ENCODE results near the gene SLC2A4RG.

The SLC2A4RG gene

DNA sequence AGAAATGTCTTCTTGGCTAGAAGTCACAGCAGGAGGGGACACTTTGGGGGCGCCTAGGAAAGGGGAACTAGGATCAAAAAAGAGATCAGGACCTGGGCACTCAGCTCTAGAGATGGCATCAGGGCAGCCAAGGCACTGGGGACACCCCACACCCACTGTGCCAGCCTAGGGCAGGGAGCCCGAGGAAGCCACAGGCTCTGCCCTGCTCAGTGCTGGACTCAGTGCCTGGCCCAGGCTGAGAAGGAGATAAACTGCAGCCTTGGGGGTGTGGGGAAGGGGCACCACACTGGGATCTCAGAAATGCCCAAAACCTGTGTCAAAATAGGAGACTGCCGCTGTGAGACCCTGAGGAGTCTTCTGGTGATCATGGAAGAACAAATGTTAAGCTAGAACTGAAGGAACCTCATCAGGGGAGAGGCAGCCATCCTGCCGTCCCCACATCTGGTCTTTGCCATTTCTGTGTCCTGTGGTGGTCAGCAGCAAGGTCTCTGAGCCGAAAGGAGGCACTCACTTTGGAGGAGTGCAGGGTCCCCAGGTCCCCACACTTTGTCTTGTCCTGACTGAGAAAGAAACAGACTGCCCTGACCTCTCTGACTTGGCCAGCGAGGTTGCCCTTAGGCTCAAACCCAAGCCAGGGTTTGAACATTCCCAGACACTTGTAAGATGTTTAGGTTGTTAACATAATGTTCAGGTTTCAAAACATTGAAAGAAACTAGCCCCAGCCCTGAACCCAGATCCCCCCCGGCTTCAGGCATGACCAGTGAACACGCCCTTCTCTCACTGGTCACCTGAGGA, 34.1 kb upstream of the SLC2A4RG start:
- Histone ChIP-seq H3K27me3 (ENCODE audit: control insufficient read depth in 5 of 5, insufficient read depth in 4 of 5, low read length in 5 of 5) (peaks cover 0 to 2% (median 0%) of the 10 kb centered on the region in 5 donors), H3K4me1 (ENCODE audit: control insufficient read depth in 5 of 5, insufficient read depth in 5 of 5, low read length in 5 of 5) (peaks cover 12 to 30% (median 26%) of the 10 kb centered on the region in 5 donors), H3K4me3 (ENCODE audit: low read depth in 1 of 5, low read length in 5 of 5) (no peak overlapping the region), H3K9ac (ENCODE audit: low read length in 5 of 5) (no peak overlapping the region), H3K36me3 (ENCODE audit: control insufficient read depth in 5 of 5, insufficient read depth in 5 of 5, low read length in 5 of 5) (peaks cover 0 to 46% (median 38%) of the 10 kb centered on the region in 5 donors), H3K27ac (ENCODE audit: low read depth, low read length) (no peak overlapping the region), H3K9me3 (ENCODE audit: control insufficient read depth in 5 of 5, low read length in 5 of 5) (no peaks in the 10 kb centered on the region)

DNA sequence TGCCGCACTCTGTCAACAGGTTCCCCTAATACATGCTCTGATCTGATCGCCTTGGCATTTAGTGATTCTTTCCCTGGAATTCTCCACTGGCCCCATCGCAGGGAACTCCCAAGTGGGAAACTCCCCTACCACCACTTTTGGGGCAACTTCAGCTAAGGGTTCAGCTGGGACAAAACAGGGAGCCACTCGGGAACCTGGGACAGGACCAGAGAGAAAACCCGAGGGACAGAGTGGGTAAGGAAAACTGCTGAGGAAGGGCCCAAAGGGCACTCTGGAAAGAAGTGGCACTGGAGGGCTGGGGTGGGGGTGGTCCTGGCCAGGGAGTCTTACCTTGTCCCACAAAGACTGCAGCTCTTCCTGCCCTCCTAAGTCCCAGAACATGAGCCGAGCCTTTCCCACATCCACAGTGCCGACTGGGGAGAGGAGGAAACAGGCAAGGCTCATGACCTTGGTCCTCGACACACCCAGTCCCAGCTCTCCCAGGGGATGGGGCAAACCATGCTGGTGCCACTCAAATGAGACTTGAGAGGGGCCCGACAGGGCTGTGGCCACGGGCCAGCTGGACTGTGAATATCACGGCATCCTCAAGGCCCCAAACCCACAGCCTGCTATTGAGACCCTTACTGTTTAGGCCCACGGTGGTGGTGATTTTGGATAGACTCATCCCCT, 33.4 kb upstream of the SLC2A4RG start:
- Histone ChIP-seq H3K9me3 (ENCODE audit: control insufficient read depth in 5 of 5, low read length in 5 of 5) (no peaks in the 10 kb centered on the region), H3K36me3 (ENCODE audit: control insufficient read depth in 5 of 5, insufficient read depth in 5 of 5, low read length in 5 of 5) (peaks cover 0 to 48% (median 40%) of the 10 kb centered on the region in 5 donors), H3K9ac (ENCODE audit: low read length in 5 of 5) (peak overlapping the region; percentile 81 to 95 (median 87)), H3K4me3 (ENCODE audit: low read depth in 1 of 5, low read length in 5 of 5) (peak overlapping the region in 4 of 5 donors; percentile 73 to 87 (median 76)), H3K4me1 (ENCODE audit: control insufficient read depth in 5 of 5, insufficient read depth in 5 of 5, low read length in 5 of 5) (peaks cover 12 to 30% (median 26%) of the 10 kb centered on the region in 5 donors), H3K27me3 (ENCODE audit: control insufficient read depth in 5 of 5, insufficient read depth in 4 of 5, low read length in 5 of 5) (peaks cover 0 to 2% (median 0%) of the 10 kb centered on the region in 5 donors), H3K27ac (ENCODE audit: low read depth, low read length) (peak overlapping the region; percentile 87)

DNA sequence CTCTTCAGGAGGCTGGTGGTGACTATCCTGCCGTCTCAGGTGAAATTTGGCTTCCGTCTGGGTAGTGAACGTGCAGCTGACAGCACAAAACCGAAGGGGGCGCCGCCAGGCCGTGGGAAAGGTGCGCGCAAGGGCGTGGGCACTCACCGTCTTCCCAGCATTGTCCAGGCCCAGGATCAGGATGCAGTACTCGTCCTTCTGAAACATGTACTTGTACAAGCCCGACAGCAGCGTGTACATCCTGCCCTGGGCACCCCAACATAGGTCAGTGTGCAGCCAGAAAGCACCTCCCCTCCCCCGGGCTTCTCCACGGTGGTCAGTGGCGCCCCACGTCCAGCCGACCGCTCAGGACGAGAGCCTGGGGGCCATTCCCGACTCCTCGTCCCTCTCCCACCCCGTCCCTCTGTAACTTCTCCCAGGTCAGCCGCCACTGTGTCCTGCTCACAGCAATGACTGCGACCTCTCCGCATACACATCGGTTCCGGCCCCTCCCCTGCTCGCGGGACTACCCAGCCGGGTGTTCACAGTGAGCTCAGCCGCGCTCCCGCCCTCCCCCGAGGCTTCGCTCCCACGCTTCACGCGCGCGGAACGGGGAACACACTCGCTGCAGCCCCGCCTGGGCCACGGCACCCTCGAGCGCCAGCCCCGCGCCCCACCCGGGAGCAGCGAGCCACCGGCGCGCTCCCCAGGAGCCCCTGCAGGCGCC, 32.6 kb upstream of the SLC2A4RG start:
- Histone ChIP-seq H3K4me3 (ENCODE audit: low read depth in 1 of 5, low read length in 5 of 5) (peak overlapping the region; percentile 73 to 87 (median 76)), H3K27me3 (ENCODE audit: control insufficient read depth in 5 of 5, insufficient read depth in 4 of 5, low read length in 5 of 5) (peaks cover 0 to 2% (median 0%) of the 10 kb centered on the region in 5 donors), H3K9me3 (ENCODE audit: control insufficient read depth in 5 of 5, low read length in 5 of 5) (no peaks in the 10 kb centered on the region), H3K27ac (ENCODE audit: low read depth, low read length) (peak overlapping the region; percentile 87), H3K36me3 (ENCODE audit: control insufficient read depth in 5 of 5, insufficient read depth in 5 of 5, low read length in 5 of 5) (peaks cover 3 to 56% (median 45%) of the 10 kb centered on the region in 5 donors), H3K9ac (ENCODE audit: low read length in 5 of 5) (peak overlapping the region; percentile 81 to 95 (median 87)), H3K4me1 (ENCODE audit: control insufficient read depth in 5 of 5, insufficient read depth in 5 of 5, low read length in 5 of 5) (peaks cover 12 to 30% (median 26%) of the 10 kb centered on the region in 5 donors)

DNA sequence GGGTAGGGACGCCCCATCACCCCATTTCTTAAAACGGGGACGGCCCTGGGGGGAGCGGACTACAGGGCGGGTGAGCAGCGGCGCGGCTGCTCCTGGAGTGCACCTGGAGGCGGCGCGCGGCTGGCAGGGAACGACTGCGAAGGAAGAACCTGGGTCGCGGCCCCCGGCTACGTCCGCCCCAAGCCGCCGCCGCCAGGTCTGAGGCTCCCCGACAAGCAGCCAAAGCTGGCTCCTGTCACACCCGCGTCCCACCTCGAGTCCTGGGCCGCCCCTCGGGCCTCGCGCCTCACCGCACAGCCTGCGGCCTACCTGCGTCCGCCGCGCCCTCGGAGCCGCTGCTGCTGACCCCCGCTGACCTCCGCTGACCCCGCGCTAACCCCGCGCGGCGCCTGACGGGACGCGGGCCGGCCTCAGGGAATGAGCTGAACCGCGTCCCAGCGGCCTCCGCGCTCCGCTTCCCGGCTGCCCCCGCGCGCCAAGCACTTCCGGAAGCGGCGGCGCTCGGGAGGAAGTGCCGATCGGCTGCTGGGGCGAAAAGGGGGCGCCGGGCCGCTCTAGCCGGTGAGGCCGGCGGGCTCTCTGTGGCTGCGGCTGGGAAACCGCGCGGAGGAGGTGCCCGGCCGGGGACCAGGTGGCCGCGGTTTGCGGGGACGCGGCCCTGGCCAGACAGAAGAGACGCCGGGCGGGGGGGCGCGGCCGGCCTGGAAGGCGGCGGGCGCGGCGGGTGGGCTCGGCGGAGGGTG, 31.8 kb upstream of the SLC2A4RG start, which contains the start of the genes ARFRP1 and ZGPAT:
TSS of gene ARFRP1 (minus strand) at position 419 of the 743 bp plus-strand sequence. CDS start 885 bp downstream, outside the sequence.
TSS of gene ZGPAT (plus strand) at position 482 of the 743 bp plus-strand sequence. CDS start 542 bp downstream, outside the sequence.
- H3K9ac ChIP-seq (ENCODE audit: low read length in 5 of 5), result peak within 1 kb of the TSS; percentile 81 to 95 (median 89)
- peaks cover 7 to 60% (median 47%) of the 10 kb centered on the region in 5 donors for H3K36me3 ChIP-seq (ENCODE audit: control insufficient read depth in 5 of 5, insufficient read depth in 5 of 5, low read length in 5 of 5)
- H3K4me3 ChIP-seq (ENCODE audit: low read depth in 1 of 5, low read length in 5 of 5), result peak within 1 kb of the TSS; percentile 73 to 87 (median 76)
- peaks cover 12 to 30% (median 26%) of the 10 kb centered on the region in 5 donors for H3K4me1 ChIP-seq (ENCODE audit: control insufficient read depth in 5 of 5, insufficient read depth in 5 of 5, low read length in 5 of 5)
- peaks cover 0 to 2% (median 0%) of the 10 kb centered on the region in 5 donors for H3K27me3 ChIP-seq (ENCODE audit: control insufficient read depth in 5 of 5, insufficient read depth in 4 of 5, low read length in 5 of 5)
- peak within 1 kb of the TSS; percentile 87 for H3K27ac ChIP-seq (ENCODE audit: low read depth, low read length)
- peaks cover 0 to 2% (median 0%) of the 10 kb centered on the region in 5 donors for H3K9me3 ChIP-seq (ENCODE audit: control insufficient read depth in 5 of 5, low read length in 5 of 5)

DNA sequence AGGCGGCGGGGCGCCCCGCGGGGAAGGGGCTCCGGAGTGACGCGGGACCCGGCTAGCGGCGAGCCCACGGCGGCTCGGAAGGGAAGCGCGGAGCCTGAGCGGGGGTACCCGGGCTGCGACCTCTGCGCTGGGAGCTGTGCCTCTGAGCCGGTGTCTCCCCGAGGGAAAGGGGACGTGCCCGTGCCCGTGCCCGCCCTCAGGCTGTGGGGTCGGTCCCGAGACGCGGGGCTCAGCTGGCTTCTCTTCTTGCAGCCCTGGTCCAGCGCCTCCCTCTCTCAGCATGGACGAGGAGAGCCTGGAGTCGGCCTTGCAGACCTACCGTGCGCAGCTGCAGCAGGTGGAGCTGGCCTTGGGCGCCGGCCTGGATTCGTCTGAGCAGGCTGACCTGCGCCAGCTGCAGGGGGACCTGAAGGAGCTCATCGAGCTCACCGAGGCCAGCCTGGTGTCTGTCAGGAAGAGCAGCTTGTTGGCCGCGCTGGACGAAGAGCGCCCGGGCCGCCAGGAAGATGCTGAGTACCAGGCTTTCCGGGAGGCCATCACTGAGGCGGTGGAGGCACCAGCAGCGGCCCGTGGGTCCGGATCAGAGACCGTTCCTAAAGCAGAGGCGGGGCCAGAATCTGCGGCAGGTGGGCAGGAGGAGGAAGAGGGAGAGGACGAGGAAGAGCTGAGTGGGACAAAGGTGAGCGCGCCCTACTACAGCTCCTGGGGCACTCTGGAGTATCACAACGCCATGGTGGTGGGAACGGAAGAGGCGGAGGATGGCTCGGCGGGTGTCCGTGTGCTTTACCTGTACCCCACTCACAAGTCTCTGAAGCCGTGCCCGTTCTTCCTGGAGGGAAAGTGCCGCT, 31.1 kb upstream of the SLC2A4RG start:
- peak overlapping the region; percentile 55 to 87 (median 76) for H3K4me3 ChIP-seq (ENCODE audit: low read depth in 1 of 5, low read length in 5 of 5)
- peaks cover 7 to 59% (median 45%) of the 10 kb centered on the region in 5 donors for H3K36me3 ChIP-seq (ENCODE audit: control insufficient read depth in 5 of 5, insufficient read depth in 5 of 5, low read length in 5 of 5)
- H3K9ac ChIP-seq (ENCODE audit: low read length in 5 of 5), result peak overlapping the region; percentile 16 to 91 (median 86)
- peaks cover 12 to 30% (median 26%) of the 10 kb centered on the region in 5 donors for H3K4me1 ChIP-seq (ENCODE audit: control insufficient read depth in 5 of 5, insufficient read depth in 5 of 5, low read length in 5 of 5)
- H3K27me3 ChIP-seq (ENCODE audit: control insufficient read depth in 5 of 5, insufficient read depth in 4 of 5, low read length in 5 of 5), result peaks cover 0 to 2% (median 0%) of the 10 kb centered on the region in 5 donors
- H3K9me3 ChIP-seq (ENCODE audit: control insufficient read depth in 5 of 5, low read length in 5 of 5), result peaks cover 0 to 2% (median 0%) of the 10 kb centered on the region in 5 donors
- peak overlapping the region; percentile 16 for H3K27ac ChIP-seq (ENCODE audit: low read depth, low read length)

DNA sequence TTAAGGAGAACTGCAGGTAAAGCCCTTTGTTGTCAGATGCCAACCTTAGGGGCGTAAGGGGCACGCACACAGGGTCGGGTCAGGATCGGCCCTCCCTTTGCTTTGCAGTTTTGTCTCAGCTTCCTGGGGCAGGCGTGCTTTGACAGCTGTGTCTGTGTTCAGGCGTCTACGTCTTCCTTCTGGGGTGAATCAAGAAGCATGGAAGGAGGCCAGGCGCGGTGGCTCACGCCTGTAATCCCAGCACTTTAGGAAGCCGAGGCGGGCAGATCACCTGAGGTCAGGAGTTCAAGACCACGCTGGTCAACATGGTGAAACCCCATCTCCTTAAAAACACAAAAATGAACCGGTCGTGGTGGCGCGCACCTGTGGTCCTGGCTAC, 30.4 kb upstream of the SLC2A4RG start:
- Histone ChIP-seq H3K36me3 (ENCODE audit: control insufficient read depth in 5 of 5, insufficient read depth in 5 of 5, low read length in 5 of 5) (peaks cover 7 to 53% (median 39%) of the 10 kb centered on the region in 5 donors), H3K4me3 (ENCODE audit: low read depth in 1 of 5, low read length in 5 of 5) (peak overlapping the region in 4 of 5 donors; percentile 55 to 87 (median 74)), H3K9me3 (ENCODE audit: control insufficient read depth in 5 of 5, low read length in 5 of 5) (peaks cover 0 to 2% (median 0%) of the 10 kb centered on the region in 5 donors), H3K27ac (ENCODE audit: low read depth, low read length) (no peak overlapping the region), H3K4me1 (ENCODE audit: control insufficient read depth in 5 of 5, insufficient read depth in 5 of 5, low read length in 5 of 5) (peaks cover 12 to 30% (median 26%) of the 10 kb centered on the region in 5 donors), H3K27me3 (ENCODE audit: control insufficient read depth in 5 of 5, insufficient read depth in 4 of 5, low read length in 5 of 5) (peaks cover 0 to 2% (median 0%) of the 10 kb centered on the region in 5 donors), H3K9ac (ENCODE audit: low read length in 5 of 5) (peak overlapping the region in 3 of 5 donors; percentile 81 to 91 (median 89))

DNA sequence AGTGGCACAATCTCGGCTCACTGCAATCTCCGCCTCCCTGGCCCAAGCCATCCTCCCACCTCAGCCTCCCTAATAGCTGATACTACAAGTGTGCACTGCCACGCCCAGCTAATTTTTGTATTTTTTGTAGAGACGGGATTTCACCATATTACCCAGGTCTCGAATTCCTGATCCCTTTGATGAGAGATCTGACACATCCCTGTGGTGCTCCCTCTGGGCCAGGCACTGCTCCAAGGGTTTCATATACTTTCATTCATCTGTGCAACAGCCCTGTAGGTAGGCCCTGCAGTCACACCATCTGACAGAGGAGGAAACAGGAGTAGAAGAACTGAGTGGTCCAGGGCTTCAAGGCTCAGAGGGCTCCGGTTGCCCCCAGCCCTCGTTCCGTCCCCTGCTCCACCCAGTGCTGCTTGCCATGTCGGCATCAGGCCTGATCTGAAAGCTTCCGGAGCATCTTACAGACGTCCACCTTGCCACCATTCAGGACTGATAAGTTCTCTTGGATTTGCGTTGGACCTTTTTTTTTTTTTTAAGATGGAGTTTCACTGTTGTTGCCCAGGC, 28.4 kb upstream of the SLC2A4RG start:
- H3K27me3 ChIP-seq (ENCODE audit: control insufficient read depth in 5 of 5, insufficient read depth in 4 of 5, low read length in 5 of 5), result peaks cover 0 to 2% (median 0%) of the 10 kb centered on the region in 5 donors
- H3K9ac ChIP-seq (ENCODE audit: low read length in 5 of 5), result no peak overlapping the region
- peaks cover 0 to 11% (median 3%) of the 10 kb centered on the region in 5 donors for H3K9me3 ChIP-seq (ENCODE audit: control insufficient read depth in 5 of 5, low read length in 5 of 5)
- H3K4me3 ChIP-seq (ENCODE audit: low read depth in 1 of 5, low read length in 5 of 5), result no peak overlapping the region
- no peak overlapping the region for H3K27ac ChIP-seq (ENCODE audit: low read depth, low read length)
- peaks cover 7 to 42% (median 18%) of the 10 kb centered on the region in 5 donors for H3K36me3 ChIP-seq (ENCODE audit: control insufficient read depth in 5 of 5, insufficient read depth in 5 of 5, low read length in 5 of 5)
- H3K4me1 ChIP-seq (ENCODE audit: control insufficient read depth in 5 of 5, insufficient read depth in 5 of 5, low read length in 5 of 5), result peaks cover 12 to 28% (median 26%) of the 10 kb centered on the region in 5 donors

DNA sequence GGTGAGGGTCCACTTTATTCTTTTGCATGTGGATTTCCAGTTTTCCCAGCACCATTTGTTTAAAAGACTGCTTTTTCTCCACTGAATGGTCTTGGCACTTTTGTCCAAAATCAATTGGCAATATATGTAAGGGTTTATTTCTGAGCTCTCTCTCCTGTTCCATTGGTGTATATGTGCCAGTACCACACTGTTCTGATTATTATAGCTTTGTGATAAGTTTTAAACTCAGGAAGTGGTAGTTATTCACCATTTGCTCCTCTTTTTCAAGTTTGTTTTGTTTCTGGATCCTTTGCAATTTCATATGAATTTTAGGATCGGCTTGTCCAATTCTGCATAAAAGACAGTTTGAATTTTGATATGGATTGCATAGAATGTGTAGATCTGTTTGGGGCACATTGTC, 27.4 kb upstream of the SLC2A4RG start:
- peaks cover 6 to 17% (median 16%) of the 10 kb centered on the region in 5 donors for H3K4me1 ChIP-seq (ENCODE audit: control insufficient read depth in 5 of 5, insufficient read depth in 5 of 5, low read length in 5 of 5)
- H3K9ac ChIP-seq (ENCODE audit: low read length in 5 of 5), result no peak overlapping the region
- H3K27ac ChIP-seq (ENCODE audit: low read depth, low read length), result no peak overlapping the region
- H3K27me3 ChIP-seq (ENCODE audit: control insufficient read depth in 5 of 5, insufficient read depth in 4 of 5, low read length in 5 of 5), result no peaks in the 10 kb centered on the region
- peaks cover 0 to 11% (median 3%) of the 10 kb centered on the region in 5 donors for H3K9me3 ChIP-seq (ENCODE audit: control insufficient read depth in 5 of 5, low read length in 5 of 5)
- peaks cover 7 to 38% (median 15%) of the 10 kb centered on the region in 5 donors for H3K36me3 ChIP-seq (ENCODE audit: control insufficient read depth in 5 of 5, insufficient read depth in 5 of 5, low read length in 5 of 5)
- no peak overlapping the region for H3K4me3 ChIP-seq (ENCODE audit: low read depth in 1 of 5, low read length in 5 of 5)
